HG03139 (cell line): ENCODE measurements around the gene POPDC3.

ENCODE experiments used
- ATAC-seq: cut with Tn5 transposase; IDR thresholded peaks from one replicate; pipeline ENCODE4 v1.9.1; 2021; ENCODE audit not compliant: unreplicated experiment

Gene POPDC3

GRCh38 chr6:105153676-105154075, 26.1 kb downstream of the POPDC3 start:
- no peak for ATAC-seq

- ATAC-seq, result no peak
Measured at GRCh38 chr6:105152880-105153279, 26.9 kb downstream of the POPDC3 start.

GRCh38 chr6:105151644-105152043, 28.2 kb downstream of the POPDC3 start:
- no peak for ATAC-seq

- ATAC-seq, result no peak
Measured at GRCh38 chr6:105138141-105138540, 41.7 kb downstream of the POPDC3 start.

DNA sequence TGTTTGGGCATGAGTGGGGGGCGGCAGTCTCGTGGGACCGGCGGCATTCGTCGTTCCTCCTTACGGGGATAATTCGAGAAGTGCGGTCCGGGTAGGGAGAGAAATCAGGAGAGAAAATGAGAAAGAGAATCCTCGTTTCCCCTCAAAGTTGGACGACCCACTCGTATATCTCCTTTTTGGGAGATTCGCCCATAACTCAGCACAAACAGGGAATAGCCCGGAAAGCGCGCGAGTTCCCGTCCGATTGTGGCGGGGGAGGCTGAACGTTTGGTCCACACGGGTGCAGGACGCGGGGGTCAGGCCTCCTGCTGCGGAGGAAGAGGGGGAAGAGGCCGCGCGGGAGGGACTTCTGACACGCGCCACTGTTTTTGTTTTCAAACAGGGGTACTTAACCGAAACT, 42.4 kb downstream of the POPDC3 start:
- no peak for ATAC-seq

DNA sequence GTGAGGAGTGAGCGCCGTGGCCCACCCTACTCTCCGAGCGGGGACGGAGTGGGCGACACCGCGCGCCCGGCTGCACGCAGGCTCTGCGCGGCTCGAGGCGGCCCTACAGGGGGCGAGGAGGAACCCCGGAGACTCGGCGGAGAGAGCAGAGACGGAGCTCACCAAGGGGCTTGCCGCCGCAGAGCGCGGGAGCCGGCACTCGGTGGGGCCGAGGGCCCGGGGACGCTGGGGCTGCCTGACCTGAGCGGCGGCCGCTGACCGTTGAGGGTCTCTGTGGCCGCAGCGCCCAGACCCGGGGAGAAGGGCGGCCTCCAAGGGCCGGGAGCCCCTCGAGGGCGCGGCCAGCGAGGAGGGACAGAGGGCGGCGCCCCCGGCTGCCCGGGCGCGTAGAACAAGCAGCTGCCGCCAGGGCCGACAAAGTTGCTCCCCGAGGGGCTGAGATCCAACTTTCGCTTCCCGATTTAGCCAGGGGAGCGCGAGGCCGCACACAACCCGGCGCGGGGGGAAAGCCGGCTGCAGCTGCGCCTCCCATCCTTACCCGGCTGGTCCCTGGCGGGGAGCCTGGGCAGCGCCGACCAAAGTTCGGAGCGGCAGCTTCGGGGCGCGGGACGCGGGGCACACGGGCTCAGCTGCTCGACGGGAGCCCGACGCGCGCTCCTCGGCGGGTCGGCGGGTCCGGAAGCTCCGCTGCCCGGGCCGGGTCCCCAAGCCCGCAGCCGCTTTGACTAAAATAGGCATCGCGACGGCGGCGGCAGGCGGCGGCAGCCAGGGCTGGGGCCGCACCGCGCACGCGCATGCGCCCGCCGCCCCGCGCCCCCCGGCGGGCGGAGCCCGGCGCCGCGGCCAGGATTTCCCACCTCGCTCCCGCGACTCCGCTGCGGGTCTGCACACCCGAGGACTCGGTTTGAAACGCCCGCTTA, 43.1 kb downstream of the POPDC3 start:
- ATAC-seq, result peak; percentile 56

DNA sequence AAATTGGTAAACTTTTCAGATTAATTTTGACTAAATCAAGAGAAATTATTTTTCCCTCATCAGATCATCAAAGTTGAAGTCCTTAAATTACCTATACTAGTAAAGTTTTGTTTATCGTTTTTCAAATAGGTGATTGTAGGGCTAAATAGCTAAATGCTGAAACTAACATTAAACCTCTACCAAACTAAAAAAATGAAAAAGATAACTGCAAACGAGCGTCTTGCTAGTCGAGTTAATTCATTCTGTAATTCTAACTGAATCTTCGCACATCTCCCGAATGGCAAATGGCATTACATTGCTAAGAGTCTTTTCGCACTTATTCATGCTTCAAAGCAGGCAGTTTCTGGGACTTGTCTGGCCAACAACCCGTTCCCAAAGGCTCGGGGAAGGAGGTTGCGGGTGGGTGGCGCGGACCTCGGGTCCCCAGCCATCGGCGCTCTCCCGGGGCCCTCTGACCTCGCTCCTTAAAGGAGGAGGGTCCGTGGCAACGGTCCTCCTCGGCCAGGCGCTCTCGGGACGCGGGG, 43.8 kb downstream of the POPDC3 start:
- no peak for ATAC-seq

- ATAC-seq, result no peak
Measured at GRCh38 chr6:105135056-105135455, 44.8 kb downstream of the POPDC3 start.

- ATAC-seq, result no peak
Measured at GRCh38 chr6:105122717-105123116, 57.1 kb downstream of the POPDC3 start.

DNA sequence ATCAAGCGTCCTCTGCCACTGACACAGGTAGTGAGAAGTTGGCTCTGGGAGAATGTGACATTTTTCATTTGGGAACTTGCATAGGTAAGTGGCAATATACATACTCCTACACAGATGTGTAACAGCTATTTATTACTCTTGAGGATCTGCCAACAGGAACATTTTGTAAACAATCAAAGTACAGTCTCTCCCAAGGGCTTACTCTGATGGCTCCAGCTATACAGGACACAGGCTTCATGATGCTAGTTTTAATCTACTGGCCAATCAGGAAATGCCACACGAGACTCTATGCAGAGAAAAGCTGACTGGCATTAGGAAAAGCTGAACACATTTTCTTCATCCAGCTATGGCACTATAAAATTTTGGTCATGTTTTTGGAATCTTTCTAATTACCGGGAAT, 57.8 kb downstream of the POPDC3 start:
- no peak for ATAC-seq

DNA sequence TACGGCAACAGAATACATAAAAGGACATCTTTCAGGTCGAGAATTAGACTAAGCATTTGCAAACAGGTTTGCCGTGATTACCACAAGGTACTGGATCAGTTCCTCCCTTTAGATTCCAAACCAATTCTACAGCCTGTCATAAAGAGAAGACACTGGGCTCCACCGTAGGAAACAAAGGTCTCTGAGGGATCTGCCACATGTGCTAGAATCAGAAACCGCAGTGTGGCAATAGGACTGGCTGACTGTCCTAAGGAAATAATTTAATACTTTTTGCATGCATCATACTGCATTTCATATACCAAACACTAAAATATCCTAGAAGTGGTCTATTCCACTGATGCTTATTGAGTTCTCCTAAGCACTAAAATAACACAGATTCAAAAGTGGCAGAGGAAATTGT, 59.2 kb downstream of the POPDC3 start:
- no peak for ATAC-seq

GRCh38 chr6:105116150-105116549, 63.7 kb downstream of the POPDC3 start:
- no peak for ATAC-seq

DNA sequence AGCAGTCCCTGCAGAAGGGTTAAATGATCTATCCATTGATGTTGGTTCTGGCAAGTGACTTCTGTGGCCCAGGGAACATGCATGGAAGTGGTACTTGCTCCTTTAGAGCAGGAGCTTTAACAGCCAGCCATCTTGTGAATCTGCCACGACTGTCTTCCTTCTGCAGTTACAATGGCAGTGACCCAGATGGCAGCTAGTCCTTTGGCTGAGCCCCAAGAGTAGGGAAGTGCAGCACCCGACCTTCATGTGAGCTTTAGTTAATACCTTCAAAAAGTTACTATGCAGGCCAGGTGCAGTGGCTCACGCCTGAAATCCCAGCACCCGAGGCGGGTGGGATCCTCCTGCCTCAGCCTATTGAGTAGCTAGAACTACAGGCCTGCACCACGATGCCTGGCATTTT, 66.4 kb downstream of the POPDC3 start:
- no peak for ATAC-seq

- ATAC-seq, result no peak
Measured at GRCh38 chr6:105112577-105112976, 67.2 kb downstream of the POPDC3 start.

- ATAC-seq, result no peak
Measured at GRCh38 chr6:105111871-105112270, 67.9 kb downstream of the POPDC3 start.

GRCh38 chr6:105111105-105111504, 68.7 kb downstream of the POPDC3 start:
- ATAC-seq, result no peak

GRCh38 chr6:105109955-105110895, 69.6 kb downstream of the POPDC3 start:
- ATAC-seq, result no peak

DNA sequence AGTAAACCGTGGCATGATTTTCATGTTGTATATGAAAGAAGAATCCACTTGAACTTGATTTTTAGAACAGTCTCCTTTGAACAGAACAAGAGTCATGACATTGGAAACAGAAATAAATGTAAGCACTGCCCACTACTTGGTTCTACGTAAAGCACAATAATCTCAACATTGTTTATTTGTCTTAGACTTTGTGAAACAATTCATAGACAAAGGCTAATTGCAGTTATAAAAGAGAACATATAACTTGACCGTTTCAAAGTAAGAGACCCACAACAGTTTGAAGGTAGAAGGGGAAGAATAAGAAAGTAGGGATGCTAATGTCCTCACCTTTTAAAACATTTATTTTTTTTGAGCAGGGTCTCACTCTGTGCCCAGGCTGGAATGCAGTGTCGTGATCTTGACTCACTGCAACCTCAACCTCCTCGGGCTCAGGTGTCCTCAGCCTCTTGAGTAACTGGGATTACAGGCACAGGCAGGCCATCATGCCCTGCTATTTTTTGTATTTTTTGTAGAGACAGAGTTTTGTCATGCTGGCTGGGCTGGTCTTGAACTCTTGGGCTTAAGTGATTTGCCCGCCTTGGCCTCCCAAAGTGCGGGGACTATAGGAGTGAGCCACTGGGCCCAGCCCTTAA, 71.1 kb downstream of the POPDC3 start:
- ATAC-seq, result no peak
